ENCODE data around the gene FARP1. TPM values are rescaled to one million over a fixed set of nuclear protein-coding genes. Genes with fewer than 3 reads are reported as not detected.

FARP1 gene
- total and polyA plus RNA-seq, 2 of the 13 experiments (the other 11 are each of a cell fraction or from before 2014, with no cell fraction given), result 70.6 to 126 TPM

- TF ChIP-seq AFF4 (CRISPR knock-in tag; IDR thresholded peaks at IDR 0.05) (no peak), PLRG1 (conservative IDR thresholded peaks at IDR 0.05) (no peak), GABPA (IDR thresholded peaks at IDR 0.05; ENCODE audit: low read depth, low read length) (no peak), GABPA (CRISPR knock-in tag; IDR thresholded peaks at IDR 0.05; ENCODE audit: low read depth) (no peak), ZNF382 (CRISPR knock-in tag; IDR thresholded peaks at IDR 0.05; ENCODE audit: borderline replicate concordance) (no peak), ZHX2 (IDR thresholded peaks at IDR 0.05; ENCODE audit: low read depth) (no peak), ZHX2 (CRISPR knock-in tag; IDR thresholded peaks at IDR 0.05; ENCODE audit: borderline replicate concordance) (no peak), SNAPC4 (CRISPR knock-in tag; IDR thresholded peaks at IDR 0.05) (no peak), KDM3A (CRISPR knock-in tag; IDR thresholded peaks at IDR 0.05; ENCODE audit: low read depth) (no peak)
These were observed 225.1 kb downstream of the FARP1 start (continued) for GRCh38 chr13:98368019-98368418.

All from HepG2 (cell line).